ENCODE data around the gene IRS2.

DNA sequence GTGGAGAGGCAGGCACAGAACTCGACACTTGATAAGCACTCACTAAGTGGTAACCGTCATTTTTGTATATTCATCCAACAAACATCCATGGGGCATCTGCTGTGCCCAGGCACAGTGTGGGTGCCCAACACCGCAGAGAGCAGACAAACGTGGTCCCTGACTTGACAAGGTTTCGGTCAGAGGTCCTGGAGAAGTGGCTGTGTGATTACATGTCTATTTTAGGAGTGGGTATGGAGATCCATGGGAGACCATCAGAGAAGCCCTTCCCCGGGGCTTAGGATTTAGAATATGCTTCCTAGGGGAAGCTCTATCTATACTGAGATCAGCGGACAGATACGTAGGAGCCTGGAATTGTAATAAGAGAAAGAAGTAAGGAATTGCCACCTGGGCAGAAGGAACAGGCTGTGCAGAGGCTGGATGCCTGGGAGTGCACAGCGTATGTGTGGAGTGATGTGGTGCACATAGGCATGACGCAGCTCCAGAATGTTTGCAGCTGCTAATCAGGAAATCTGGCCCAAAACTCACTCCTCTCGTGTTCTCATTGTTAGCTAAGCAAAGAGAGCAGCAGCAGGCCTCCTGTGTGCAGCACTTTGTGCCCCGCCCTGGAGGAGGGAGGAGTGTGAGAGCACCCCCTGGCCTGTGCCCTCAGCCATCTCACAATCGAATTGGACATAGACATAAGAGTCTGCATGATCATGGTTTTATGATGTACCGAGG, 23.0 kb upstream of the IRS2 start:
- no peak for TF ChIP-seq SRF (IDR thresholded peaks at IDR 0.05; ENCODE audit: low read depth)
- TF ChIP-seq, protein P1, sequence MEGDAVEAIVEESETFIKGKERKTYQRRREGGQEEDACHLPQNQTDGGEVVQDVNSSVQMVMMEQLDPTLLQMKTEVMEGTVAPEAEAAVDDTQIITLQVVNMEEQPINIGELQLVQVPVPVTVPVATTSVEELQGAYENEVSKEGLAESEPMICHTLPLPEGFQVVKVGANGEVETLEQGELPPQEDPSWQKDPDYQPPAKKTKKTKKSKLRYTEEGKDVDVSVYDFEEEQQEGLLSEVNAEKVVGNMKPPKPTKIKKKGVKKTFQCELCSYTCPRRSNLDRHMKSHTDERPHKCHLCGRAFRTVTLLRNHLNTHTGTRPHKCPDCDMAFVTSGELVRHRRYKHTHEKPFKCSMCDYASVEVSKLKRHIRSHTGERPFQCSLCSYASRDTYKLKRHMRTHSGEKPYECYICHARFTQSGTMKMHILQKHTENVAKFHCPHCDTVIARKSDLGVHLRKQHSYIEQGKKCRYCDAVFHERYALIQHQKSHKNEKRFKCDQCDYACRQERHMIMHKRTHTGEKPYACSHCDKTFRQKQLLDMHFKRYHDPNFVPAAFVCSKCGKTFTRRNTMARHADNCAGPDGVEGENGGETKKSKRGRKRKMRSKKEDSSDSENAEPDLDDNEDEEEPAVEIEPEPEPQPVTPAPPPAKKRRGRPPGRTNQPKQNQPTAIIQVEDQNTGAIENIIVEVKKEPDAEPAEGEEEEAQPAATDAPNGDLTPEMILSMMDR (IDR thresholded peaks at IDR 0.05 in 2 of 3, conservative IDR thresholded peaks at IDR 0.05 in 1 of 3; ENCODE audit: borderline replicate concordance in 1 of 3, insufficient read depth in 1 of 3, low read depth in 2 of 3, low read length in 2 of 3): no peak
